ENCODE data around the gene GMPPA.

DNA sequence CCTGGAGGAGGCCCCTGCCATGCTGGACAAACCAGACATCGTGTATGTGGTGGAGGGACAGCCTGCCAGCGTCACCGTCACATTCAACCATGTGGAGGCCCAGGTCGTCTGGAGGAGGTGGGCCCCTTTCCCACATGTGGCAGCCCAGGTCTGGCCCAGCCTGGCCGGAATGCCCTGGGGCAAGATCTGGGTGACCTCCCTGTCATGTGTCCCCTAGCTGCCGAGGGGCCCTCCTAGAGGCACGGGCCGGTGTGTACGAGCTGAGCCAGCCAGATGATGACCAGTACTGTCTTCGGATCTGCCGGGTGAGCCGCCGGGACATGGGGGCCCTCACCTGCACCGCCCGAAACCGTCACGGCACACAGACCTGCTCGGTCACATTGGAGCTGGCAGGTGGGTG lies 25.2 kb upstream of the GMPPA start:
- TF ChIP-seq POLR2A (IDR thresholded peaks at IDR 0.05; ENCODE audit: low read depth, low read length) (no peak), POLR2AphosphoS5 (IDR thresholded peaks at IDR 0.05; ENCODE audit: low read depth, low read length) (no peak), TAF1 (IDR thresholded peaks at IDR 0.05; ENCODE audit: borderline replicate concordance, low read depth, low read length) (no peak)
